ENCODE data around the gene CHURC1. TPM values are rescaled to one million over a fixed set of nuclear protein-coding genes. Genes with fewer than 3 reads are reported as not detected.

Gene CHURC1
- total and polyA plus RNA-seq, 2 of the 8 experiments (the other 6 are each of a cell fraction or from before 2014, with no cell fraction given) = 50.2 to 59.3 TPM

- no peak for TF ChIP-seq SIRT6 (IDR thresholded peaks at IDR 0.05; ENCODE audit: low read length)
- no peak for TF ChIP-seq CTBP2 (IDR thresholded peaks at IDR 0.05; ENCODE audit: borderline replicate concordance, insufficient read depth, insufficient read length, low read length)
- no peak for TF ChIP-seq SAP30 (IDR thresholded peaks at IDR 0.05; ENCODE audit: insufficient read depth, insufficient replicate concordance, low read length)
Observed at GRCh38 chr14:64868379-64868778, 45.9 kb upstream of the CHURC1 start (continued).
